HG02852 (cell line): ENCODE data around the gene JAK3.
"Not testable (repeated sequence)": the region's sequence is repeated elsewhere in the genome, so short reads cannot be mapped to it uniquely, and the experiment has no call there.

Source experiments
- ATAC-seq: cut with Tn5 transposase; IDR thresholded peaks from one replicate; pipeline ENCODE4 v1.9.1; 2021; ENCODE audit warnings: mild to moderate bottlenecking, moderate library complexity; ENCODE audit not compliant: unreplicated experiment

JAK3 gene

DNA sequence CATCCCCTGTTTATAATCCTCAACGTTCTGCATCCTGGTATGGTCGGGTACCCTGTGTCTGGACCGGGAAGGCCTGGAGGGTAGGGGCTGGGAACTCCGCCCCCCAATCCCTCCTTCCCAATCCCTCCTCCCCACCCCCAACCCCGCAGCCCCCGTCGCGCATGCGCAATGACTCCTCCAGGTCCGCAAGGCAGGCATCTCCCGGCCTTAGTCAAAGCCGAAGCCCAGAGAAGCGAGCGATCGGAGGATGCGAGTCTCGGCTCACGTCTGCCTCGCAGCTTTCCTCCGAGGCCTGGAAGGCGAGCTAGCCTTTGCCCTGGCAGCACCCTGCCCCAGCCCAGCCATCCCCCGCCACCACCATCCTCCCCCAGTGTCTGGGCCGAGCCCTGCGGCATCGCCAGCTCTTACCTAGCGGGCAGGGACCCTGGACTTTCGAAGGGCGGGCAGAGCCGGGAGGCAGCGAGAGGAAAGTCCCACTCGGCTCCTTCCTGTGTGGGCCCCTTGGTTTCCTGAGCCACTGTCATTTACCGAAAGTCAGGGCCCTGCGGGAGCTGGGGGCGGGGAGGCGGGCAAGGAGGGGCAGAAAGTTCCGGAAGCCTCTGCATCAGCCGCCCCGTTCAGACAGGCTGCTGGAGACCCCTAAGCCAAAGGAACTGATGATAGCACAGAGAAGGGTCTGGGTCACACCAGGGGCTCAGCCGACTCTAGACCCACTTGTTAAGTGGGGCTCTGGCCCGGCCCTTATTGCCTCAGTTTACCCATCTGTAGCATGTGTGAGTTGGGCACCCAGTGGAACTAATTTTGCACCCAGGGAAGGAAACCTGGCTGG is at the start of gene JAK3:
TSS of gene JAK3 (minus strand) at position 445 of the 829 bp plus-strand sequence. CDS start 3,565 bp downstream, outside the sequence.
- peak; percentile 64 for ATAC-seq

DNA sequence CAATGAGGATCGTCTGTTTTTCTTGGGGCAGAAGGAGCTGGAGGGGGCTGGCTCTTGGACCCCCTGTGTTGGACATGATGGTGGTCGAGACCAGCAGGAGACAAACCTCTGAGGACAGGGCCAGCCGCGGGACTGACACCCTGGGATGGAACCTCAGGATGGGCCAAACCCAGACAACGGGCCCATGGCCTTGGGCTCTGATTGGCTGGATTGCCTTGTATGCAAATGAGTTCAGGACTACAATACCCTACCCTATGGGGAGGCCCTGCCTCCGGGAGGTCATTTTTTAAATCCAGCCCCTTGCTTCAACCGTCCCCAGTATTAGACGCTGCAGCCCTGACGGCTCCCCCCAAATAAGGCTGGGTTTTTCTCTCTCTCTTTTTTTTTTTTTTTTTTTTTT is 46.0 kb upstream of the JAK3 start:
- no peak for ATAC-seq

DNA sequence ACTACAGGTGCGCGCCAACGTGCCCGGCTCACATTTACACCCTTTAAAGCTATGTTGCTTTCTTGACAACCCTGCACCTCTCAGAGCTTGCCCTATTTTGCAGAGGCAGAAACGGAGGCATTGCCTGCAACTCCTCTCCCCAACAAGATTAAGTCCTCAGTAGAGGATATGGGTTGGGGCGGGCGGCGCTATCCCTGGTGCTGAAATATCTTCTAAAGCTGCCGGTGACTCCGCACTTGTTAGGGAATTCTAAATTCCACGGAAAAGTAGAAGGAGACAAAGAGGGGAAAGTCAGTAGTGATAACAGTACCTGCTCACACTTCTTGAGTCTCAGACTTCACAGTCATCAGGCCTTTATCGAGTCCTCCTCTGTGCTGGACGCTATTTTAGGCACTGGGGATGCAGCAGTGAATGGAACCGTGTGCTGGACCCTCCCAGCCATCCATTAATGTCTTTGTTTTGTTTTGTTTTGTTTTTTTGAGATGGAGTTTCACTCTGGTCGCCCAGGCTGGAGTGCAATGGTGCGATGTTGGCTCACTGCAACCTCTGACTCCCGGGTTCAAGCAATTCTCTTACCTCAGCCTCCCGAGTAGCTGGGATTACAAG is 41.9 kb upstream of the JAK3 start:
- no peak for ATAC-seq

DNA sequence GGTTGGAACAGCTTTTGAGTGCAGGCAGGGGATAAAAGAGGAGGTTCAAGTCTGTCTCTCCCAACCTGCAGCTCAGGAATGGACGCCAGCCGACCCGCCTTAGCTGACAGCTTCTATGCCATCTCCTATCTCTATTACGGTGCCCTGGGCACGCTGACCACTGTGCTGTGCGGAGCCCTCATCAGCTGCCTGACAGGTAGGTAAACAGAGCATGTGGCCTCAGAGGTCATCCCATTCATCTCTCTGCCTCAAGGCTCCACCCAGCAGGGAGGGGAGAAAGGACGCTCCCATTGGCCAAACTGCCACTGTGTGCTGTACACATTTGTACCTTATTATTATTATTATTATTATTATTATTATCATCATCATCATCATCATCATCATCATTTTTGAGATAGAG is 40.5 kb upstream of the JAK3 start:
- ATAC-seq, result no peak

DNA sequence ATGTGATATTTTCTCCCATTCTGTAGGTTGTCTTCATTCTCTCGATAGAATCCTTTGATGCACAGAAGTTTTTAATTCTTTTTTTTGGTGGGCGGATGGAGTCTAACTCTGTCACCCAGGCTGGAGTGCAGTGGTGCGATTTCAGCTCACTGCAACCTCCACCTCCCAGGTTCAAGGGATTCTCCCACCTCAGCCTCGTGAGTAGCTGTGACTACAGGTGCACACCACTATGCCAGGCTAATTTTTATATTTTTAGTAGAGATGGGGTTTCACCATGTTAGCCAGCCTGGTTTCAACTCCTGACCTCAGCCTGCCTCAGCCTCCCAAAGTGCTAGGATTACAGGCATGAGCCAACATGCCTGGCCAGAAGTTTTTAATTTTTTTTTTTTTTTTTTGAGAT is 39.4 kb upstream of the JAK3 start:
- ATAC-seq, result not testable (repeated sequence)

- no peak for ATAC-seq
Measured at GRCh38 chr19:17886515-17886914, 38.7 kb upstream of the JAK3 start.

- ATAC-seq, result no peak
Measured at GRCh38 chr19:17883627-17884410, 36.0 kb upstream of the JAK3 start.

DNA sequence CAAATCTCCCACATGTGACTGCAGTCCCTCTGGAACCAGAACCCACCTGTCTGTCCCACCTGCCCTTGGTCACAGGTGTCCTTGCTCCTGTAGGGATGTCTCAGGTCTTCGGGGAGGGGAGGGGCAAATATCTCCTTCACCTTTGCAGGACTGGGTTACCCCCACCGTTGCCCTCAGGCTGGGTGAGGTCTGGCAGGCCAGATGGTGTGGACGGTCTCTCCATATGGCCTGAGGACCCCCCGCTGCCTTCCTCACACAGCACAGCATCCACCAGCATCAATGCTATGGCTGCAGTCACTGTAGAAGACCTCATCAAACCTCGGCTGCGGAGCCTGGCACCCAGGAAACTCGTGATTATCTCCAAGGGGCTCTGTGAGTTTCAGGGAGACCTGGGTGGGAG is 33.9 kb upstream of the JAK3 start:
- no peak for ATAC-seq

GRCh38 chr19:17879466-17879865 is 31.7 kb upstream of the JAK3 start:
- no peak for ATAC-seq

- no peak for ATAC-seq
Measured at GRCh38 chr19:17877696-17878095, 29.9 kb upstream of the JAK3 start.

GRCh38 chr19:17874758-17875135 is 27.0 kb upstream of the JAK3 start:
- no peak for ATAC-seq

DNA sequence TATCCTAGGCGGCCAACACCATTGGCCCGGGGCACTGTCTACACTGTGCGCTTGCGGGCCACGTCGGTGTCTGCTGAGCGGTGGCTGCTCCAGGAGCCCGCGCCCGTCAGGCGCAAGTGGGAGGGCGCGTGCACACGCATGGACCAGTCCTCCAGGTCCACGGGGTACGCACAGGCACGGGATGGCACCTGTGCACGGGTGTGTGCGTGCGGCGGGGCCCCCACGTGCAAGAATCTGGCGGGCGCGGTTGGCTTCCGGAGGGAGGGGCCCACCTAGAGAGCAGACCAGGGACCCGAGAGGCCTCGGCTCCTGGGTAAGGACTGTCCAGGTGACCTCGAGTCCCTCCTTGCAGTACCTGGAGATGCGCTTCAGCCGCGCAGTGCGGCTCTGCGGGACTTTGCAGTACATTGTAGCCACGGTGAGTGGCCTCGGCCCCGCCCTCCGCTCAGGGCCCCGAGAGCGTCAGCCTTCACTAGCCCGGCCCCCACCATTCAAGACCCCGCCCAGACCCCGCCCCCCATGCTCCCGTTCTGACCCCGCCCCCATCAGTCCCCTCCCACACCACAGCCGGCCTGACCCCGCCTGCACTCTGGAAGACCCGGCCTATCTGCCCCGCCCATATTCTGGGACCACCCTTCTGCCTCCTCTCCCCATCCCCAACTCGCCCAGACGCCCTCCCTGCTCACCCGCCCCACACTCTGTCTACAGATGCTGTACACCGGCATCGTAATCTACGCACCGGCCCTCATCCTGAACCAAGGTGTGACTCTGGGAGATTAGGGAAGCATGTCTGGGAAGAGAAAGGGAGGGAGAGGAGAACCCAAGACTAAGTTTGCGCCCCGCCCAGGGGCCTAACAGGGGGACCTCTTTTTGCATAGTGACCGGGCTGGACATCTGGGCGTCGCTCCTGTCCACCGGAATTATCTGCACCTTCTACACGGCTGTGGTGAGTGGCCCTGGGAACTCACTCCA is 26.3 kb upstream of the JAK3 start:
- ATAC-seq, result no peak

- ATAC-seq, result no peak
Measured at GRCh38 chr19:17872251-17873001, 24.6 kb upstream of the JAK3 start.

GRCh38 chr19:17871878-17872250 is 24.1 kb upstream of the JAK3 start, which contains the start of gene SLC5A5:
Gene SLC5A5, plus strand, starts transcription at chr19:17871945. Its CDS starts 375 bp downstream, at chr19:17872320.
- no peak for ATAC-seq

DNA sequence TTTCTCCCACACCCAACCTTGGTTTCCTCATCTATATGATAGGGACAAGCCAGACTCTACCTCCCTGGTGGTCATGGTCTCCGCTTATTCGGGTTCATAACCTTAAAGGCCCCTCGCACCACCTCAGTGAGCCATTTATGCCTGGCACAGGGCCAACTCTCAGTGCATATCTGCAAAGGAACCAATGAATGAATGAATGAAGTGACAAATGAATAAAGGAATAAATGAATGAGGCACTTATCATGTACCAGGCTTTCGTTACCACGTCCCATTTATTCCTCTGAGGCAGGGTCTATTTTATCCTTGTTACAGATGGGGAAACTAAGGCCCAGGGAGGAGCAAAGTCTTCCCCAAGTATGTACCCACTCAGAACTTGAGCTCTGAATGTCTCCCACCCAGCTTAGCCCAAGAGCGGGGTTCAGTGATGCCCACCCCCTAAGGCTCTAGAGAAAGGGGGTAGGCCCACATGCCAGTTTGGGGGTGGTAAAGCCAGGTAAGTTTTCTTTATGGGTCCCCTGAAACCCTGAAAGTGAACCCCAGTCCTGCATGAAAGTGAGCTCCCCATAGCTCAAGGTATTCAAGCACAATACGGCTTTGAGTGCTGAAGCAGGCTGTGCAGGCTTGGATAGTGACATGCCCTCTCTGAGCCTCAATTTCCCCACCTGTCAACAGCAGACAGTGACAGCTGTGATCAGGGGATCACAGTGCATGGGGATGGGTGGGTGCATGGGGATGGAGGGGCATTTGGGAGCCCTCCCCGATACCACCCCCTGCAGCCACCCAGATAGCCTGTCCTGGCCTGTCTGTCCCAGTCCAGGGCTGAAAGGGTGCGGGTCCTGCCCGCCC is 23.5 kb upstream of the JAK3 start:
- no peak for ATAC-seq

DNA sequence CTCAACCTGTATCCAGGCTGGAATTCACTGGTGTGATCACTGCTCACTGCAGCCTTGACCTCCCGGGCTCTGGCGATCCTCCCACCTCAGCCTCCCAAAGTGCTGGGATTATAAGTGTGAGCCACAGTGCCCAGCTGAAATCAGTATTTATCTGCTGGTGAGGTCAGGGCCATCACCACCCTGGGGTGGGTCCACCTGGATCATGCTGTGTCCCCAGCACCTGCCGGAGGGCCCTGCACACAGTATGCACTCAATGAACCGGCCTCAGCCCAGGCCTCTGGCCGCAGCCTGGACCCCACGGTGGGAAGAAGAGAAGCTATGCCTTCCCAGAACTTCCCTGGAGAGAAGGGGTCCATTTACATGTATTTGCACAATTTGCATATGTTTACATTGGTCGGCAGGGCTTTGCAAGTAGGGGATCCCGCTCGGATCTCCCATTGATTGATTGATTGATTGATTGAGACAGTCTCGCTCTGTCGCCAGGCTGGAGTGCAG is 21.4 kb upstream of the JAK3 start:
- ATAC-seq, result no peak

GRCh38 chr19:17868669-17869068 is 20.9 kb upstream of the JAK3 start:
- no peak for ATAC-seq

DNA sequence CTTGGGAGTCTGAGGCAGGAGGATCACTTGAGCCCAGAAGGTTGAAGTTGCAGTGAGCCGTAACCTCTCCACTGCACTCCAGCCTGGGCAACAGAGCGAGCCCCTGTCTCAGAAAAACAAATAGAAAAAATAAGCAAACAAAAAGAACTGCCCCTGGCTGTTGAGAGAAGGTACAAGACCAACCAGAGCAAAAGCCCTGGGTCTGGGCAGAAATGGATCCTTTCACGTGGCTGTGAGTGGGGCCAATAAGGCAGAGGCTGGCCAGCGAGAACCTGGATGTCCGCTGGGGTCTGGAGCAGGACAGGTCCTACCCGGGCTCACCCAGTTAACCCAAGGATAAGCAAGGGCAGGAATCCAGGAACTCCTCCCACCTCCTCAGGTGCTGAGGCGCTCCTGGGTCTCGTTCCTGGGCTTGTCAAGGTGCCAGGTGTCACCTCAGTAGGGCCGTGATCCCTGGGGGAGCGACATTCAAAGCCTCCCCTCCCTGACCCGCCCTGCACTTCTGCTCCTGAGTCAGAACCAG is 19.2 kb upstream of the JAK3 start:
- ATAC-seq, result no peak
